Transverse colon (tissue), 4 donors: ENCODE results near the gene MYO18B. TPM values are rescaled to one million over a fixed set of nuclear protein-coding genes. Genes with fewer than 3 reads are reported as not detected.

Source experiments
- DNase-seq: peaks from one replicate; pipeline ENCODE4 v3.0.0-alpha.2; 2019
- H3K27ac ChIP-seq, 4 donors: fragments of 200-600 bp; sonication (generic); 2 replicates each; pipeline ENCODE4 v1.5.1; 2016 to 2018; ENCODE audit warnings: inconsistent platforms in 4 of 4
- H3K27me3 ChIP-seq: fragments of 200-600 bp; sonication (generic); 2 replicates; pipeline ENCODE4 v1.5.1; 2017; ENCODE audit warnings: inconsistent platforms
- H3K36me3 ChIP-seq, 4 donors: fragments of 200-600 bp; sonication (generic); 2 replicates each; pipeline ENCODE4 v1.5.1; 2017 to 2019; ENCODE audit warnings: inconsistent platforms in 4 of 4
- H3K4me1 ChIP-seq, 4 donors: fragments of 200-600 bp; sonication (generic); 2 replicates each; pipeline ENCODE4 v1.5.1; 2017 to 2020; ENCODE audit warnings: inconsistent platforms in 4 of 4
- H3K4me3 ChIP-seq, 4 donors: fragments of 200-600 bp; sonication (generic); 1 replicate in 1 of 4; 2 replicates in 3 of 4; pipeline versions ENCODE4 v1.5.1 to v1.6.1; 2017 to 2019; ENCODE audit warnings: inconsistent platforms in 4 of 4
- H3K9me3 ChIP-seq, 2 donors: fragments of 200-600 bp; sonication (generic); 2 replicates each; pipeline ENCODE4 v1.5.1; 2017 to 2019; ENCODE audit warnings: inconsistent platforms in 2 of 2
- EP300 ChIP-seq: sonication (generic); formaldehyde crosslinking; IDR thresholded peaks from one replicate; pipeline ENCODE4 v1.6.1; 2017; ENCODE audit warnings: antibody characterized with exemption, low read depth
- POLR2A ChIP-seq: fragments of 450-650 bp; IDR thresholded peaks from one replicate; pipeline ENCODE4 v1.6.1; 2016; ENCODE audit warnings: antibody characterized with exemption, mild to moderate bottlenecking, moderate library complexity
- POLR2AphosphoS5 ChIP-seq, 3 donors: sonication (generic); formaldehyde crosslinking; IDR thresholded peaks; one replicate each; pipeline ENCODE4 v1.6.1; 2016; ENCODE audit warnings: antibody characterized with exemption in 3 of 3
- WGBS, 2 donors: methylation state at CpG; one replicate each; pipeline ENCODE4 v1.1.5; 2018; ENCODE audit warnings: low coverage in 1 of 2; 5-methylcytosine and 5-hydroxymethylcytosine counted together
- in situ Hi-C, 4 donors: fragments of 200-750 bp; cut with MboI; loops; one replicate each; pipeline versions ENCODE4 v1.15.0 to v1.15.1; 2017; ENCODE audit warnings: low sequenced_read_pairs in 3 of 4, low pct_ligation_motif_present in 1 of 4, low pct_unique_long_range_greater_than_20kb in 1 of 4
- intact Hi-C: fragments of 100-400 bp; cut with DNase I; formaldehyde crosslinking; loops from one replicate; pipeline ENCODE4 v1.15.1; 2023; ENCODE audit warnings: low total_unique reads
- total RNA-seq, 4 donors: library from RNA; depleted of rRNA; stranded (reverse); fragments of >200 nt; gene quantifications; one replicate each; pipeline ENCODE4 v1.1.0, GENCODE V29; 2016
- TF ChIP-seq, protein P1 (sequence below), 5 experiments: fragments of 200-600 bp in 3 of 5; fragments of 450-650 bp in 2 of 5; sonication (generic) in 3 of 5; IDR thresholded peaks; 1 replicate in 2 of 5; 2 replicates in 3 of 5; pipeline ENCODE4 v1.5.1; 2016 to 2017; ENCODE audit warnings: antibody characterized with exemption in 5 of 5, inconsistent platforms in 3 of 5, mild to moderate bottlenecking in 2 of 5, moderate library complexity in 1 of 5

Gene MYO18B
- total RNA-seq, 4 donors from 2014 or later = 0.27 TPM; not detected in 3

GRCh38 chr22:25938151-25938550 is 196.2 kb downstream of the MYO18B start:
- Histone ChIP-seq H3K27me3 (peaks cover 4% of the 10 kb centered on the region), H3K4me1 (no peaks in the 10 kb centered on the region), H3K9me3 (no peaks in the 10 kb centered on the region), H3K36me3 (no peaks in the 10 kb centered on the region), H3K4me3 (no peak overlapping the region), H3K27ac (no peak overlapping the region)
- in situ Hi-C loops = no loop called here
- intact Hi-C loops = no loop called here
- 87 to 89% methylated on average over 1 of the region's 1 CpG for WGBS, 2 donors
- TF ChIP-seq POLR2AphosphoS5 (IDR thresholded peaks at IDR 0.05) (no peak), POLR2A (no peak), EP300 (no peak)
- TF ChIP-seq, protein P1, sequence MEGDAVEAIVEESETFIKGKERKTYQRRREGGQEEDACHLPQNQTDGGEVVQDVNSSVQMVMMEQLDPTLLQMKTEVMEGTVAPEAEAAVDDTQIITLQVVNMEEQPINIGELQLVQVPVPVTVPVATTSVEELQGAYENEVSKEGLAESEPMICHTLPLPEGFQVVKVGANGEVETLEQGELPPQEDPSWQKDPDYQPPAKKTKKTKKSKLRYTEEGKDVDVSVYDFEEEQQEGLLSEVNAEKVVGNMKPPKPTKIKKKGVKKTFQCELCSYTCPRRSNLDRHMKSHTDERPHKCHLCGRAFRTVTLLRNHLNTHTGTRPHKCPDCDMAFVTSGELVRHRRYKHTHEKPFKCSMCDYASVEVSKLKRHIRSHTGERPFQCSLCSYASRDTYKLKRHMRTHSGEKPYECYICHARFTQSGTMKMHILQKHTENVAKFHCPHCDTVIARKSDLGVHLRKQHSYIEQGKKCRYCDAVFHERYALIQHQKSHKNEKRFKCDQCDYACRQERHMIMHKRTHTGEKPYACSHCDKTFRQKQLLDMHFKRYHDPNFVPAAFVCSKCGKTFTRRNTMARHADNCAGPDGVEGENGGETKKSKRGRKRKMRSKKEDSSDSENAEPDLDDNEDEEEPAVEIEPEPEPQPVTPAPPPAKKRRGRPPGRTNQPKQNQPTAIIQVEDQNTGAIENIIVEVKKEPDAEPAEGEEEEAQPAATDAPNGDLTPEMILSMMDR (IDR thresholded peaks at IDR 0.05) = no peak
- DNase-seq = no peak

- DNase-seq = no peak
- Histone ChIP-seq H3K4me1 (no peaks in the 10 kb centered on the region), H3K27ac (no peak overlapping the region), H3K27me3 (peaks cover 4% of the 10 kb centered on the region), H3K36me3 (no peaks in the 10 kb centered on the region), H3K9me3 (no peaks in the 10 kb centered on the region), H3K4me3 (no peak overlapping the region)
- no peak for TF ChIP-seq POLR2A
- TF ChIP-seq POLR2AphosphoS5 (IDR thresholded peaks at IDR 0.05) = no peak
- TF ChIP-seq, protein P1 (IDR thresholded peaks at IDR 0.05) = no peak
- no peak for TF ChIP-seq EP300
- in situ Hi-C loops (no loop called here), intact Hi-C loops (no loop called here)
- WGBS, 2 donors = 91 to 100% methylated on average over 1 to 4 of the region's 4 CpGs
Measured at GRCh38 chr22:25939384-25939783, 197.4 kb downstream of the MYO18B start.

DNA sequence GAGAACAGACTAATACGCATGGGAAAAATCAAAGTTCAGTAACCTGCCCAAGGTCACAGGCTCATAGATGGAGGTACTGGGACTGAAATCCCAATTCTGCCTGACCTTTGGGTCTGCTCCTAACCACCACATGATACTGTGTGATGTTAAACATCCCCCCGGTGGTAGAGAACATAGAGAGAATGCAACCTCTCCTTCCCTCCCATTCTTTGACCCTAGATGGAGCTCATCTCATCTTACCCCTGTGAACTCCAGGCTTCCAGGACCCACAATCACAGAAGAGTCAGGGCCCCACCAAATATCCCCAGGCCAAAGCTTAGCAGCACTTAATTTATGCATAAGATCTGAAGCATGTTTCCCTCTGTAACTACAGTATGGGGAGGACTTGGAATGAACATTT is 198.5 kb downstream of the MYO18B start:
- H3K9me3 ChIP-seq = no peaks in the 10 kb centered on the region
- H3K36me3 ChIP-seq = no peaks in the 10 kb centered on the region
- no peaks in the 10 kb centered on the region for H3K4me1 ChIP-seq
- H3K27me3 ChIP-seq = peaks cover 4% of the 10 kb centered on the region
- H3K4me3 ChIP-seq = no peak overlapping the region
- TF ChIP-seq EP300 (no peak), POLR2A (no peak), POLR2AphosphoS5 (IDR thresholded peaks at IDR 0.05) (no peak)
- TF ChIP-seq, protein P1 (IDR thresholded peaks at IDR 0.05) = no peak
- 83% methylated on average over 2 of the region's 2 CpGs; no CpG with 5 or more reads in 1 of the 2 donors for WGBS, 2 donors
- intact Hi-C loops = no loop called here
- H3K27ac ChIP-seq = no peak overlapping the region
- in situ Hi-C loops = no loop called here
- no peak for DNase-seq

- Histone ChIP-seq H3K27me3 (peaks cover 4% of the 10 kb centered on the region), H3K4me3 (no peak overlapping the region), H3K4me1 (no peaks in the 10 kb centered on the region), H3K27ac (no peak overlapping the region), H3K36me3 (no peaks in the 10 kb centered on the region), H3K9me3 (no peaks in the 10 kb centered on the region)
- TF ChIP-seq EP300 (no peak), POLR2AphosphoS5 (IDR thresholded peaks at IDR 0.05) (no peak), POLR2A (no peak)
- TF ChIP-seq, protein P1 (IDR thresholded peaks at IDR 0.05) = no peak
- in situ Hi-C loops (no loop called here), intact Hi-C loops (no loop called here)
- WGBS, 2 donors = 0 to 69% methylated on average over 1 to 8 of the region's 8 CpGs
- no peak for DNase-seq
Measured at GRCh38 chr22:25941365-25941960, 199.5 kb downstream of the MYO18B start.
